ENCODE data around the gene TNFRSF14. TPM values are rescaled to one million over a fixed set of nuclear protein-coding genes. Genes with fewer than 3 reads are reported as not detected.

Gene TNFRSF14
- total and polyA plus RNA-seq, 2 experiments from 2014 or later, result not detected

GRCh38 chr1:2558420-2558819, 2.2 kb downstream of the TNFRSF14 start:
- DNase-seq (ENCODE audit: low spot score) (no peak), ATAC-seq (no peak)
- Histone ChIP-seq H3K9me2 (ENCODE audit: insufficient read depth) (no peaks in the 10 kb centered on the region), H3K4me2 (no peak overlapping the region), H3K27ac (ENCODE audit: low read depth) (no peak overlapping the region), H2AFZ (no peak overlapping the region), H3K36me3 (ENCODE audit: insufficient read depth) (no peaks in the 10 kb centered on the region), H3F3A (replicated peaks; ENCODE audit: low read depth) (no peaks in the 10 kb centered on the region), H3K27me3 (ENCODE audit: insufficient read depth) (no peaks in the 10 kb centered on the region), H3K79me2 (replicated peaks; ENCODE audit: insufficient read depth) (no peaks in the 10 kb centered on the region), H3K4me1 (ENCODE audit: insufficient read depth) (no peaks in the 10 kb centered on the region), H3K4me3 (no peak overlapping the region), H4K20me1 (replicated peaks; ENCODE audit: insufficient read depth) (no peaks in the 10 kb centered on the region)
- H3K4me3 Mint-ChIP-seq, result no peak overlapping the region
- H3K9me3 Mint-ChIP-seq, result no peaks in the 10 kb centered on the region
- H3K36me3 Mint-ChIP-seq (ENCODE audit: low read depth), result no peaks in the 10 kb centered on the region; the same call in 2 of the 3 replicates
- peaks cover 3% of the 10 kb centered on the region for H3K27me3 Mint-ChIP-seq (ENCODE audit: insufficient read depth, low read depth, poor library complexity)
- no peak overlapping the region for H3K27ac Mint-ChIP-seq
- peaks cover 7% of the 10 kb centered on the region; the same call in 2 of the 3 replicates for H3K4me1 Mint-ChIP-seq
- TF ChIP-seq CREB1 (CRISPR knock-in tag; IDR thresholded peaks at IDR 0.05; ENCODE audit: low read depth) (no peak), ZNF114 (CRISPR knock-in tag; IDR thresholded peaks at IDR 0.05) (no peak), JUNB (IDR thresholded peaks at IDR 0.05; ENCODE audit: unreplicated experiment) (no peak), CTCF (conservative IDR thresholded peaks at IDR 0.05; ENCODE audit: low read depth in 2 of 2) (no peak), EZH2 (IDR thresholded peaks at IDR 0.05; ENCODE audit: low read depth, unreplicated experiment) (no peak), POLR2AphosphoS5 (IDR thresholded peaks at IDR 0.05; ENCODE audit: low read depth) (no peak), ETS1 (IDR thresholded peaks at IDR 0.05) (no peak), ZNF462 (CRISPR knock-in tag; IDR thresholded peaks at IDR 0.05) (no peak), REST (IDR thresholded peaks at IDR 0.05; ENCODE audit: unreplicated experiment) (no peak), ZNF331 (CRISPR knock-in tag; IDR thresholded peaks at IDR 0.05; ENCODE audit: low read depth) (no peak), STAT1 (IDR thresholded peaks at IDR 0.05; ENCODE audit: unreplicated experiment) (no peak), EZH2phosphoT487 (IDR thresholded peaks at IDR 0.05; ENCODE audit: unreplicated experiment) (no peak), NANOG (IDR thresholded peaks at IDR 0.05; ENCODE audit: borderline replicate concordance) (no peak)
